K562 (cell line): Measurements from ENCODE around the gene KCNK18. TPM values are rescaled to one million over a fixed set of nuclear protein-coding genes. Genes with fewer than 3 reads are reported as not detected.

Source experiments
- ATAC-seq: fragments of 200-7000 bp; cut with Tn5 transposase; 3 replicates; pipeline ENCODE4 v1.9.1; 2020; ENCODE audit warnings: moderate library complexity
- BruUV-seq: library from RNA; stranded (reverse); fragments of 400-500 nt; replicated peaks from 2 replicates; lab custom pipeline; 2021; lab: Mats Ljungman, UMichigan
- CTCF ChIA-PET: fragments of 300-600 bp; formaldehyde crosslinking; extraction: SDS; loops from one replicate; lab custom pipeline; 2021; ENCODE audit warnings: low intra/inter-chr PET ratio; lab: Yijun Ruan, JAX
- POLR2A ChIA-PET: fragments of 300-600, 350-650 bp; sonication (Branson Sonifier 250); formaldehyde crosslinking; extraction: SDS; loops from one replicate; lab custom pipeline; 2021; ENCODE audit warnings: antibody characterized with exemption, inconsistent platforms; lab: Yijun Ruan, JAX
- DNase-seq, 4 experiments: peaks; one replicate each; pipeline versions ENCODE4 v3.0.0 to v3.0.0-alpha.2; 2011 to 2018; ENCODE audit warnings: low spot score in 3 of 4, mixed read lengths in 3 of 4; ENCODE audit errors: extremely low read depth in 1 of 4
- FAIRE-seq: peaks from 2 replicates; lab custom pipeline; 2011; peaks lifted over from hg19 to GRCh38; lab: Jason Lieb, UNC
- H2AFZ ChIP-seq: 2 replicates; pipeline ENCODE4 v1.6.0; 2011; ENCODE audit warnings: low read depth, low read length, control low read depth, inconsistent platforms
- H3K27ac ChIP-seq: fragments of 200-600 bp; 3 replicates; pipeline ENCODE4 v1.8.0; 2011; ENCODE audit warnings: low read depth, mild to moderate bottlenecking, control low read depth, inconsistent platforms, low read length, moderate library complexity, mixed read lengths; ENCODE audit errors: extremely low read depth
- H3K27me3 ChIP-seq, 2 experiments: fragments of 300-600 bp in 1 of 2; 2 replicates in 1 of 2; 3 replicates in 1 of 2; pipeline versions ENCODE4 v1.6.0 to v1.8.0; 2011; ENCODE audit warnings: inconsistent platforms in 2 of 2, low read length in 2 of 2, mild to moderate bottlenecking in 1 of 2, mixed read lengths in 1 of 2, moderate library complexity in 1 of 2; ENCODE audit not compliant: control insufficient read depth in 2 of 2, insufficient read depth in 2 of 2
- H3K36me3 ChIP-seq: fragments of 300-600 bp; 3 replicates; pipeline ENCODE4 v1.8.0; 2011; ENCODE audit warnings: mild to moderate bottlenecking, low read length, inconsistent platforms; ENCODE audit not compliant: control insufficient read depth, insufficient read depth
- H3K4me1 ChIP-seq, 2 experiments: fragments of 200-600 bp in 1 of 2; replicated peaks in 1 of 2; 2 replicates in 1 of 2; 3 replicates in 1 of 2; pipeline versions ENCODE4 v1.5.1 to v1.8.0; 2011; ENCODE audit warnings: inconsistent platforms in 2 of 2, low read length in 2 of 2, mild to moderate bottlenecking in 1 of 2, mixed read lengths in 1 of 2, moderate library complexity in 1 of 2; ENCODE audit not compliant: control insufficient read depth in 2 of 2, insufficient read depth in 2 of 2
- H3K4me2 ChIP-seq: 2 replicates; pipeline ENCODE4 v1.6.1; 2011; ENCODE audit warnings: low read length, control low read depth, inconsistent platforms, mixed read lengths; ENCODE audit not compliant: insufficient read depth
- H3K4me3 ChIP-seq: fragments of 200-600 bp; sonication (generic), shearing (Covaris generic); 2 replicates; pipeline ENCODE4 v1.5.1; 2016; ENCODE audit warnings: control low read depth, inconsistent platforms
- H3K79me2 ChIP-seq: fragments of 200-600 bp; 3 replicates; pipeline ENCODE4 v1.8.0; 2011; ENCODE audit warnings: low read length, inconsistent platforms; ENCODE audit not compliant: control insufficient read depth, insufficient read depth
- H3K9ac ChIP-seq, 2 experiments: 2 replicates each; pipeline versions ENCODE4 v1.6.0 to v1.6.1; 2011; ENCODE audit warnings: low read depth in 2 of 2, low read length in 2 of 2, control low read depth in 1 of 2, inconsistent platforms in 1 of 2, mild to moderate bottlenecking in 1 of 2, mixed read lengths in 1 of 2; ENCODE audit not compliant: insufficient read depth in 1 of 2
- H3K9me1 ChIP-seq: one replicate; pipeline ENCODE4 v1.6.0; 2011; ENCODE audit warnings: inconsistent platforms, mild to moderate bottlenecking, low read length, moderate library complexity; ENCODE audit not compliant: control insufficient read depth, insufficient read depth
- H3K9me3 ChIP-seq: replicated peaks from 2 replicates; pipeline ENCODE4 v1.5.1; 2011; ENCODE audit warnings: low read depth, low read length, inconsistent platforms; ENCODE audit not compliant: control insufficient read depth, insufficient read depth
- H4K20me1 ChIP-seq: replicated peaks from 2 replicates; pipeline ENCODE4 v1.6.1; 2011; ENCODE audit warnings: low read length, inconsistent platforms, mixed read lengths; ENCODE audit not compliant: control insufficient read depth, insufficient read depth
- ARID2 ChIP-seq: fragments of 450-650 bp; IDR thresholded peaks from 2 replicates; pipeline ENCODE4 v1.6.1; 2017; ENCODE audit warnings: antibody characterized with exemption, mild to moderate bottlenecking
- ATF1 ChIP-seq, 2 experiments: fragments of 450-650 bp in 1 of 2; IDR thresholded peaks; 2 replicates each; pipeline ENCODE4 v1.6.1; 2016; ENCODE audit warnings: missing compliant biosample characterization in 1 of 2, missing genetic modification characterization in 1 of 2
- ILK ChIP-seq: fragments of 450-650 bp; IDR thresholded peaks from 2 replicates; pipeline ENCODE4 v1.6.1; 2016; ENCODE audit warnings: missing genetic modification characterization, low read depth, mild to moderate bottlenecking, missing compliant biosample characterization, moderate library complexity, borderline replicate concordance
- LARP7 ChIP-seq: fragments of 450-650 bp; IDR thresholded peaks from 2 replicates; pipeline ENCODE4 v1.6.1; 2016
- NCOA6 ChIP-seq: fragments of 450-650 bp; IDR thresholded peaks from 2 replicates; pipeline ENCODE4 v1.6.1; 2017; ENCODE audit warnings: mild to moderate bottlenecking
- PTTG1 ChIP-seq: fragments of 450-650 bp; IDR thresholded peaks from 2 replicates; pipeline ENCODE4 v1.6.1; 2016; ENCODE audit warnings: low read depth, mild to moderate bottlenecking, missing genetic modification characterization, missing compliant biosample characterization
- SFPQ ChIP-seq: fragments of 200-400 bp; formaldehyde crosslinking; IDR thresholded peaks from 2 replicates; pipeline ENCODE4 v1.6.1; 2017; ENCODE audit warnings: mild to moderate bottlenecking, low read depth, low read length, moderate library complexity
- XRCC5 ChIP-seq: fragments of 200-400 bp; formaldehyde crosslinking; IDR thresholded peaks from 2 replicates; pipeline ENCODE4 v1.6.1; 2017; ENCODE audit warnings: low read depth, mild to moderate bottlenecking, low read length
- ZFP91 ChIP-seq: sonication (generic); formaldehyde crosslinking; IDR thresholded peaks from 2 replicates; pipeline ENCODE4 v1.8.0; 2022; ENCODE audit warnings: mild to moderate bottlenecking, missing genetic modification reagents
- ZNF3 ChIP-seq: fragments of 250-450 bp; sonication (Bioruptor Pico); IDR thresholded peaks from 2 replicates; pipeline ENCODE4 v1.5.0; 2021; ENCODE audit warnings: mild to moderate bottlenecking, moderate library complexity
- WGBS: fragments of 100-300 bp; shearing (Covaris generic); methylation state at CpG from one replicate; pipeline ENCODE4 v1.1.6; 2016; ENCODE audit warnings: low coverage, mixed read lengths; ENCODE audit not compliant: insufficient coverage; ENCODE audit errors: missing lambda C conversion rate; 5-methylcytosine and 5-hydroxymethylcytosine counted together
- in situ Hi-C: fragments of 300-500 bp; cut with MboI; formaldehyde crosslinking; loops from 4 replicates; pipeline ENCODE4 v1.15.0; 2018; ENCODE audit warnings: inconsistent platforms, mixed read lengths
- intact Hi-C: fragments of 100-400 bp; cut with micrococcal nuclease; formaldehyde crosslinking; loops from 2 replicates; pipeline ENCODE4 v1.14.2; 2022
- polyA plus RNA-seq, 8 experiments: library from polyadenylated mRNA; depleted of rRNA in 4 of 8; stranded (reverse) in 5 of 8; unstranded in 3 of 8; fragments of >200 nt; fragmentation: Nextera tagmentation in 2 of 8; fragmentation: Illumina TruSeq in 1 of 8; extraction: Ambion mirVana in 2 of 8; extraction: Trizol in 1 of 8; gene quantifications; 2 replicates each; pipeline versions ENCODE4 v1.2.1 to v1.2.3, GENCODE V29; 2011 to 2014; ENCODE audit warnings: inconsistent platforms in 1 of 8, missing spikeins in 1 of 8
- total RNA-seq, 7 experiments: library from RNA; depleted of rRNA in 6 of 7; stranded (reverse); fragments of >200 nt in 6 of 7; fragmentation: Illumina TruSeq in 2 of 7; extraction: Trizol in 2 of 7; gene quantifications; 2 replicates each; pipeline versions ENCODE4 v1.2.1 to v1.2.3, GENCODE V29; 2011 to 2021; ENCODE audit warnings: low replicate concordance in 1 of 7

The KCNK18 gene
- total and polyA plus RNA-seq, 9 of the 15 experiments (the other 6 are each of a cell fraction or from before 2014, with no cell fraction given), result not detected

GRCh38 chr10:117184296-117184695 is 13.0 kb upstream of the KCNK18 start:
- no peaks in the 10 kb centered on the region for H3K36me3 ChIP-seq
- no peaks in the 10 kb centered on the region for H3K79me2 ChIP-seq
- no peaks in the 10 kb centered on the region for H3K9me3 ChIP-seq
- CTCF ChIA-PET, result interaction anchor here (0.5 kb wide), 1 partner anchor 1360 kb away, joined by 4 read pairs; no protein-coding TSS in a partner anchor
- H3K4me2 ChIP-seq, result no peak overlapping the region
- in situ Hi-C loops, result no loop called here
- no peaks in the 10 kb centered on the region for H3K9me1 ChIP-seq
- BruUV-seq, result no TSS peak
- H3K27ac ChIP-seq, result no peak overlapping the region
- no peak for ATAC-seq
- no peak for DNase-seq
- no peak overlapping the region for H3K9ac ChIP-seq
- no peaks in the 10 kb centered on the region; a peak in 1 of 5 replicates for H3K4me1 ChIP-seq
- intact Hi-C loops, result no loop called here
- peaks cover 0 to 12% of the 10 kb centered on the region in 2 experiments; a peak in 3 of 5 replicates for H3K27me3 ChIP-seq
- TF ChIP-seq LARP7 (no peak), PTTG1 (tag) (no peak), ZNF3 (CRISPR knock-in tag) (no peak), SFPQ (no peak), ATF1 (CRISPR knock-in tag; IDR thresholded peaks at IDR 0.05) (no peak), ATF1 (tag; IDR thresholded peaks at IDR 0.05) (no peak), ZFP91 (no peak), ILK (tag) (no peak), XRCC5 (no peak), NCOA6 (no peak), ARID2 (no peak)
- TF ChIP-seq, all 486 proteins: peak for 0
- no peak overlapping the region for H2AFZ ChIP-seq
- H4K20me1 ChIP-seq, result no peaks in the 10 kb centered on the region
- FAIRE-seq, result no peak
- POLR2A ChIA-PET, result no interaction called here
- WGBS, result under 1% methylated on average over 10 of the region's 10 CpGs
- H3K4me3 ChIP-seq, result no peak overlapping the region
